ENCODE measurements around the gene KCNMA1.

DNA sequence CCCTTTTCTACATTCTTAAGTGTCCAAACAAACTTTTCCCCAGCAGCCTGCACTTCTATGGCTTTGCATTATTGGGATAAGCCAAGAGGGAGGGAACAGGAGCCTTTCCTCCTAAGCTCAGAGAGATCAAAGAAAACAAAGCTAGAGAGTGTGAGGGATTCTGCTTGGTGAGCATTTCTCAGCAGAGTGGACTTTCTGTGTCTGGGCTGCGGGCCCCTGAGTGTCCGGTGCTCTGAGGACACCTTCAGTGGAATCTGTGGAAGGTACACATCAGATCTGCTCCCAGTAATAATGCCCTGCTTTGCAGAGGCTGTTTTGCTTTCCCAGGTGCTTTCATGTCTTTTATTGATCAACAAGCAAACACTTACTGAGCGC is 50.2 kb downstream of the KCNMA1 start:
- TF ChIP-seq TCF12 (IDR thresholded peaks at IDR 0.05; ENCODE audit: low read depth): no peak
- no peak for TF ChIP-seq EGR1 (IDR thresholded peaks at IDR 0.05)
- TF ChIP-seq YY1 (IDR thresholded peaks at IDR 0.05; ENCODE audit: low read depth): no peak
- no peak for TF ChIP-seq TAF1 (IDR thresholded peaks at IDR 0.05; ENCODE audit: low read depth)
- no peak for TF ChIP-seq EP300 (IDR thresholded peaks at IDR 0.05; ENCODE audit: borderline replicate concordance)
- TF ChIP-seq, protein P1, sequence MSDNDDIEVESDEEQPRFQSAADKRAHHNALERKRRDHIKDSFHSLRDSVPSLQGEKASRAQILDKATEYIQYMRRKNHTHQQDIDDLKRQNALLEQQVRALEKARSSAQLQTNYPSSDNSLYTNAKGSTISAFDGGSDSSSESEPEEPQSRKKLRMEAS (IDR thresholded peaks at IDR 0.05): no peak
- TF ChIP-seq CREB1 (IDR thresholded peaks at IDR 0.05; ENCODE audit: low read depth): no peak
- no peak for TF ChIP-seq CEBPB (IDR thresholded peaks at IDR 0.05)
- no peak for TF ChIP-seq NFIC (IDR thresholded peaks at IDR 0.05)
- TF ChIP-seq ZBTB7A (IDR thresholded peaks at IDR 0.05; ENCODE audit: low read depth): no peak
- TF ChIP-seq TEAD4 (IDR thresholded peaks at IDR 0.05): no peak

Data from Ishikawa (cell line).